HCT116 (cell line): ENCODE results near the gene PHGDH. TPM values are rescaled to one million over a fixed set of nuclear protein-coding genes. Genes with fewer than 3 reads are reported as not detected.

ENCODE experiments used
- ATAC-seq: fragments of 200-7000 bp; cut with Tn5 transposase; 2 replicates; pipeline ENCODE4 v1.9.1; 2020; ENCODE audit warnings: mild to moderate bottlenecking, moderate library complexity
- BruUV-seq: library from RNA; stranded (reverse); fragments of 400-500 nt; replicated peaks from 2 replicates; lab custom pipeline; 2021; lab: Mats Ljungman, UMichigan
- CTCF ChIA-PET: fragments of 300-600 bp; sonication (Branson Sonifier 250); formaldehyde crosslinking; loops from one replicate; lab custom pipeline; 2021; ENCODE audit warnings: antibody characterized with exemption; lab: Charles Lee
- POLR2A ChIA-PET: fragments of 300-600, 350-600 bp; sonication (Branson Sonifier 250); formaldehyde crosslinking; loops from one replicate; lab custom pipeline; 2021; ENCODE audit warnings: antibody characterized with exemption; lab: Charles Lee
- RAD21 ChIA-PET, 2 experiments: fragments of 300-600 bp; sonication (Branson Sonifier 250); formaldehyde crosslinking; loops; one replicate each; lab custom pipeline; 2023; ENCODE audit warnings: low total read pairs in 2 of 2; ENCODE audit not compliant: uncharacterized antibody in 2 of 2, unreplicated experiment in 2 of 2, low non-redundant PET in 1 of 2; lab: Charles Lee
- DNase-seq: peaks from one replicate; pipeline ENCODE4 v3.0.0-alpha.2; 2010; ENCODE audit warnings: low read depth, low spot score
- H2AFZ ChIP-seq: fragments of 200-600 bp; shearing (Covaris generic), sonication (generic); 2 replicates; pipeline ENCODE4 v1.6.1; 2017; ENCODE audit warnings: low read depth, mixed run types, mixed read lengths, antibody characterized with exemption, low read length; ENCODE audit not compliant: poor library complexity, severe bottlenecking
- H3K27ac ChIP-seq: 2 replicates; pipeline ENCODE4 v1.5.1; 2012; ENCODE audit warnings: low read depth, low read length
- H3K27me3 ChIP-seq: fragments of 200-600 bp; sonication (generic); 2 replicates; pipeline ENCODE4 v1.6.1; 2016; ENCODE audit warnings: mixed run types, low read length, mixed read lengths; ENCODE audit not compliant: insufficient read depth
- H3K36me3 ChIP-seq, 2 experiments: fragments of 200-500 bp in 1 of 2; fragments of 200-600 bp in 1 of 2; sonication (Bioruptor generic) in 1 of 2; sonication (generic) in 1 of 2; 2 replicates each; pipeline versions ENCODE4 v1.5.1 to v1.6.1; 2014 to 2016; ENCODE audit warnings: low read length in 2 of 2, inconsistent platforms in 1 of 2, mixed read lengths in 1 of 2, mixed run types in 1 of 2; ENCODE audit not compliant: insufficient read depth in 2 of 2, control insufficient read depth in 1 of 2
- H3K4me1 ChIP-seq, 2 experiments: fragments of 200-600 bp in 1 of 2; sonication (generic) in 1 of 2; 2 replicates each; pipeline versions ENCODE4 v1.5.1 to v1.6.1; 2012 to 2017; ENCODE audit warnings: low read length in 2 of 2, inconsistent platforms in 1 of 2, mild to moderate bottlenecking in 1 of 2, mixed read lengths in 1 of 2, mixed run types in 1 of 2, moderate library complexity in 1 of 2; ENCODE audit not compliant: insufficient read depth in 2 of 2, control insufficient read depth in 1 of 2
- H3K4me2 ChIP-seq: fragments of 200-600 bp; sonication (generic); 2 replicates; pipeline ENCODE4 v1.6.1; 2017; ENCODE audit warnings: mixed run types, low read length, mixed read lengths
- H3K4me3 ChIP-seq, 2 experiments: fragments of 200-600 bp in 1 of 2; sonication (generic) in 1 of 2; replicated peaks in 1 of 2; 2 replicates each; pipeline ENCODE4 v1.5.1; 2011 to 2016; ENCODE audit warnings: low read length in 2 of 2, control low read depth in 1 of 2, low read depth in 1 of 2, mild to moderate bottlenecking in 1 of 2, mixed read lengths in 1 of 2, mixed run types in 1 of 2
- H3K79me2 ChIP-seq: fragments of 200-600 bp; sonication (generic); 2 replicates; pipeline ENCODE4 v1.6.1; 2017; ENCODE audit warnings: mild to moderate bottlenecking, mixed run types, low read length, moderate library complexity, mixed read lengths; ENCODE audit not compliant: insufficient read depth
- H3K9ac ChIP-seq: fragments of 200-600 bp; sonication (generic); 2 replicates; pipeline ENCODE4 v1.6.1; 2016; ENCODE audit warnings: low read length, mixed read lengths
- H3K9me2 ChIP-seq: fragments of 200-600 bp; sonication (generic), shearing (Covaris generic); 2 replicates; pipeline ENCODE4 v1.6.1; 2017; ENCODE audit warnings: mixed run types, mild to moderate bottlenecking, moderate library complexity; ENCODE audit not compliant: insufficient read depth
- H3K9me3 ChIP-seq, 2 experiments: fragments of 200-500 bp in 1 of 2; fragments of 200-600 bp in 1 of 2; sonication (Bioruptor generic) in 1 of 2; sonication (generic) in 1 of 2; 2 replicates each; pipeline ENCODE4 v1.6.1; 2014 to 2017; ENCODE audit warnings: low read length in 2 of 2, mixed read lengths in 2 of 2, inconsistent platforms in 1 of 2, low read depth in 1 of 2, mild to moderate bottlenecking in 1 of 2, mixed run types in 1 of 2, moderate library complexity in 1 of 2; ENCODE audit not compliant: control insufficient read depth in 1 of 2, insufficient read depth in 1 of 2
- H4K20me1 ChIP-seq: fragments of 200-600 bp; sonication (generic), shearing (Covaris generic); 2 replicates; pipeline ENCODE4 v1.6.1; 2017; ENCODE audit warnings: mixed run types, mild to moderate bottlenecking, moderate library complexity; ENCODE audit not compliant: insufficient read depth
- CBX3 ChIP-seq: IDR thresholded peaks from 2 replicates; pipeline ENCODE4 v1.6.1; 2012; ENCODE audit warnings: low read depth
- EGR1 ChIP-seq: IDR thresholded peaks from 2 replicates; pipeline ENCODE4 v1.6.1; 2012; ENCODE audit warnings: low read depth
- FOSL1 ChIP-seq: IDR thresholded peaks from 2 replicates; pipeline ENCODE4 v1.6.1; 2012; ENCODE audit warnings: low read depth
- JUND ChIP-seq: IDR thresholded peaks from 2 replicates; pipeline ENCODE4 v1.6.1; 2012
- POLR2A ChIP-seq: IDR thresholded peaks from 2 replicates; pipeline ENCODE4 v1.7.0; 2011; ENCODE audit warnings: borderline replicate concordance; ENCODE audit not compliant: insufficient read depth, insufficient read length; ENCODE audit errors: extremely low read depth
- SP1 ChIP-seq: IDR thresholded peaks from 2 replicates; pipeline ENCODE4 v1.6.1; 2012; ENCODE audit warnings: low read depth
- YY1 ChIP-seq: IDR thresholded peaks from 2 replicates; pipeline ENCODE4 v1.6.1; 2011; ENCODE audit warnings: low read length, low read depth, moderate library complexity, mild to moderate bottlenecking; ENCODE audit not compliant: insufficient replicate concordance; ENCODE audit errors: extremely low read depth
- intact Hi-C: fragments of 100-400 bp; cut with micrococcal nuclease; formaldehyde crosslinking; loops from 2 replicates; pipeline ENCODE4 v1.10.0; 2022
- total RNA-seq: library from RNA; stranded (reverse); gene quantifications from one replicate; pipeline ENCODE4 v1.2.1, GENCODE V29; 2021; ENCODE audit not compliant: unreplicated experiment
- TF ChIP-seq, protein P1 (sequence below): IDR thresholded peaks from 2 replicates; pipeline ENCODE4 v1.6.1; 2011; ENCODE audit warnings: mild to moderate bottlenecking, low read length, moderate library complexity; ENCODE audit not compliant: insufficient replicate concordance; ENCODE audit errors: extremely low read depth
- TF ChIP-seq, protein P2 (sequence below): IDR thresholded peaks from 2 replicates; pipeline ENCODE4 v1.6.1; 2012

Gene PHGDH
- total RNA-seq, 1 experiment from 2014 or later: 187 TPM

DNA sequence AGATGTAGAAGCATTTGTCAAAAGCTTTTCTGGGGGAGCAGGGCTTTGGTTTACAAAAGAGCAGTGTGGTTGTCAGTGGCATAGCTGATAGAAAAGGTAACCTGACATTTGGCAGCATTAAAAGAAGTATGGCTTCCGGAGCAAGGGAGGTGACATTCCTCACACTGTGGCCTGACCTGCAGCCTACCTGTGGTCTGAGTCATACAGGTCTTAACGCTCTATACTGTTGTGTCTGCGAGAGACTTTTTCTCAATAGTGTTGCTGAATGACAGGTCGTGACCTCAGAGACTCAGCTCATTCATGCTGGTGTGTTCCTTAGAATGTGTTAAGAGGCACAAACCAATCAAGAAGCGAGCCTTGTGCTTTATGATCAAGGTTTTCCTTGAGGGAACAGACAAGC, 19.3 kb downstream of the PHGDH start:
- no peak overlapping the region for H3K27ac ChIP-seq
- no peak overlapping the region for H2AFZ ChIP-seq
- no peaks in the 10 kb centered on the region for H4K20me1 ChIP-seq
- no peaks in the 10 kb centered on the region for H3K79me2 ChIP-seq
- no peak for DNase-seq
- H3K9me3 ChIP-seq: no peaks in the 10 kb centered on the region
- RAD21 ChIA-PET: no interaction called here
- TF ChIP-seq, protein P1, sequence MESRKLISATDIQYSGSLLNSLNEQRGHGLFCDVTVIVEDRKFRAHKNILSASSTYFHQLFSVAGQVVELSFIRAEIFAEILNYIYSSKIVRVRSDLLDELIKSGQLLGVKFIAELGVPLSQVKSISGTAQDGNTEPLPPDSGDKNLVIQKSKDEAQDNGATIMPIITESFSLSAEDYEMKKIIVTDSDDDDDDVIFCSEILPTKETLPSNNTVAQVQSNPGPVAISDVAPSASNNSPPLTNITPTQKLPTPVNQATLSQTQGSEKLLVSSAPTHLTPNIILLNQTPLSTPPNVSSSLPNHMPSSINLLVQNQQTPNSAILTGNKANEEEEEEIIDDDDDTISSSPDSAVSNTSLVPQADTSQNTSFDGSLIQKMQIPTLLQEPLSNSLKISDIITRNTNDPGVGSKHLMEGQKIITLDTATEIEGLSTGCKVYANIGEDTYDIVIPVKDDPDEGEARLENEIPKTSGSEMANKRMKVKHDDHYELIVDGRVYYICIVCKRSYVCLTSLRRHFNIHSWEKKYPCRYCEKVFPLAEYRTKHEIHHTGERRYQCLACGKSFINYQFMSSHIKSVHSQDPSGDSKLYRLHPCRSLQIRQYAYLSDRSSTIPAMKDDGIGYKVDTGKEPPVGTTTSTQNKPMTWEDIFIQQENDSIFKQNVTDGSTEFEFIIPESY: no peak
- TF ChIP-seq SP1: no peak
- TF ChIP-seq POLR2A: no peak
- TF ChIP-seq, protein P2, sequence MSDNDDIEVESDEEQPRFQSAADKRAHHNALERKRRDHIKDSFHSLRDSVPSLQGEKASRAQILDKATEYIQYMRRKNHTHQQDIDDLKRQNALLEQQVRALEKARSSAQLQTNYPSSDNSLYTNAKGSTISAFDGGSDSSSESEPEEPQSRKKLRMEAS: no peak
- TF ChIP-seq FOSL1: no peak
- no peak for TF ChIP-seq EGR1
- TF ChIP-seq CBX3: no peak
- no peak for TF ChIP-seq JUND
- no peak for TF ChIP-seq YY1
- H3K4me3 ChIP-seq: no peak overlapping the region
- no peaks in the 10 kb centered on the region for H3K9me2 ChIP-seq
- no peak overlapping the region for H3K4me2 ChIP-seq
- BruUV-seq: no TSS peak
- no peaks in the 10 kb centered on the region for H3K27me3 ChIP-seq
- intact Hi-C loops: no loop called here
- peak; percentile 52 for ATAC-seq
- peaks cover 6 to 30% of the 10 kb centered on the region in 2 experiments; a peak in 3 of 4 replicates for H3K36me3 ChIP-seq
- CTCF ChIA-PET: no interaction called here
- POLR2A ChIA-PET: no interaction called here
- no peak overlapping the region for H3K9ac ChIP-seq
- H3K4me1 ChIP-seq: peaks cover 0 to 7% of the 10 kb centered on the region in 2 experiments; a peak in 1 of 4 replicates
